ENCODE data around the gene CHCHD6. TPM values are rescaled to one million over a fixed set of nuclear protein-coding genes. Genes with fewer than 3 reads are reported as not detected.

CHCHD6 gene
- polyA plus RNA-seq, 4 donors, result 2.2 to 15.0 (median 7.4) TPM

DNA sequence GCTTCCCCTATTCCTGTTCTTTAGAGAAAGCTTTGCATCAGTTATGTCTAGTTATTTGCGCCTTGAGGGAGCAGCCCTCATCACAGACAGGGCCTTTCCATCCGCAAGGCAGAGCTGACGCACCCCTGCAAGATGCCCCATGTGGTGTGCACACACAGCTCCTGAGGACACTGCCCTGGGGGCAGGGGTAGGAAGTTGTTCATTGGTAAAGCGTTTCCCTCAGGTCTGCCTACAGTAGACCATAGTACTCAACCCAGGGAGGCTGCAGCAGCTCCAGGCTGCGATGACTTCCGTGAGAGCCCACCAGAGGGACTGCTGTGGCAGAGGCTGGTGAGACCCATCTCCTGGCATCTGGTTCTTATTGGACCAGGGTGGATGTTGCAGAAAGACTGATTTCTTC is 223.8 kb downstream of the CHCHD6 start:
- no peak for FAIRE-seq
- DNase-seq, result no peak

DNA sequence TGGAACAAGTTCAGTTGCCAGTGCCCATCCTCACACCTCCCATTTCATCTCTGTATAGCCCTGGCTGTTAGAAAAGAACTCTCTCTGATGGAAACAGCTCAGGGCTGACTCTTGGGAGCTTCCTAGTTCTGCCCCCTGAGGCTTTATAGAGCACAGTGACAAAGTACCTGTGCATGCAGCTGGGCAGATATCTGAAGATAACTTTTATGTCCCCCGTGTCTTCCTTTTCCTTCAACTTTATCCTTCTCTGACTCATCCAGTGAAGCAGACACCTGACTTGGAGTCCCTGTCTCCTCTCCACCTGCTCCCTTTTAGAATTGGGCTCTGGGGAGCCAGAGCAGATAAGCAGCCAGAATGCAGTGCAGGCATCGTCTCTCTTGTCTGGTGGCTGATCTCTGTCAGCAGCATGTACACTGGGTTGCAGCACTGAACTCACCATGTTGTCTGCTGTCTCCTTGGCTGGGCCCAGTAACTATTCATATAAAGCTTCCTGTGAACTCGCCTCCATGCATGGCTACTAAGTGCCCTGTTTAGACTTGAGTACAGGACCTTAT is 225.0 kb downstream of the CHCHD6 start:
- Histone ChIP-seq H3K36me3 (ENCODE audit: control insufficient read depth in 3 of 3, insufficient read depth in 2 of 3, low read depth in 1 of 3, low read length in 3 of 3) (no peaks in the 10 kb centered on the region), H3K9me3 (ENCODE audit: control insufficient read depth in 2 of 2, insufficient read depth in 1 of 2, low read depth in 1 of 2, low read length in 1 of 2) (no peaks in the 10 kb centered on the region), H3K27ac (ENCODE audit: low read depth in 1 of 3, low read length in 2 of 3) (no peak overlapping the region), H3K4me3 (ENCODE audit: low read depth in 1 of 3, low read length in 3 of 3) (no peak overlapping the region), H3K27me3 (ENCODE audit: control insufficient read depth in 3 of 3, insufficient read depth in 3 of 3, low read length in 3 of 3) (no peaks in the 10 kb centered on the region), H3K4me1 (ENCODE audit: control insufficient read depth in 3 of 3, insufficient read depth in 2 of 3, low read depth in 1 of 3, low read length in 2 of 3) (peaks cover 0 to 7% (median 0%) of the 10 kb centered on the region in 3 donors)
- WGBS, 3 donors, result 65 to 70% (median 67%) methylated on average over 3 of the region's 3 CpGs
- FAIRE-seq (no peak), DNase-seq (no peak)

More for the DNA sequence above, 223.8 kb downstream of the CHCHD6 start:
- Histone ChIP-seq H3K36me3 (ENCODE audit: control insufficient read depth in 3 of 3, insufficient read depth in 2 of 3, low read depth in 1 of 3, low read length in 3 of 3) (no peaks in the 10 kb centered on the region), H3K27ac (ENCODE audit: low read depth in 1 of 3, low read length in 2 of 3) (no peak overlapping the region), H3K9me3 (ENCODE audit: control insufficient read depth in 2 of 2, insufficient read depth in 1 of 2, low read depth in 1 of 2, low read length in 1 of 2) (no peaks in the 10 kb centered on the region), H3K4me3 (ENCODE audit: low read depth in 1 of 3, low read length in 3 of 3) (no peak overlapping the region), H3K27me3 (ENCODE audit: control insufficient read depth in 3 of 3, insufficient read depth in 3 of 3, low read length in 3 of 3) (no peaks in the 10 kb centered on the region), H3K4me1 (ENCODE audit: control insufficient read depth in 3 of 3, insufficient read depth in 2 of 3, low read depth in 1 of 3, low read length in 2 of 3) (peaks cover 0 to 7% (median 0%) of the 10 kb centered on the region in 3 donors)
- 92 to 96% (median 93%) methylated on average over 6 of the region's 6 CpGs for WGBS, 3 donors

DNA sequence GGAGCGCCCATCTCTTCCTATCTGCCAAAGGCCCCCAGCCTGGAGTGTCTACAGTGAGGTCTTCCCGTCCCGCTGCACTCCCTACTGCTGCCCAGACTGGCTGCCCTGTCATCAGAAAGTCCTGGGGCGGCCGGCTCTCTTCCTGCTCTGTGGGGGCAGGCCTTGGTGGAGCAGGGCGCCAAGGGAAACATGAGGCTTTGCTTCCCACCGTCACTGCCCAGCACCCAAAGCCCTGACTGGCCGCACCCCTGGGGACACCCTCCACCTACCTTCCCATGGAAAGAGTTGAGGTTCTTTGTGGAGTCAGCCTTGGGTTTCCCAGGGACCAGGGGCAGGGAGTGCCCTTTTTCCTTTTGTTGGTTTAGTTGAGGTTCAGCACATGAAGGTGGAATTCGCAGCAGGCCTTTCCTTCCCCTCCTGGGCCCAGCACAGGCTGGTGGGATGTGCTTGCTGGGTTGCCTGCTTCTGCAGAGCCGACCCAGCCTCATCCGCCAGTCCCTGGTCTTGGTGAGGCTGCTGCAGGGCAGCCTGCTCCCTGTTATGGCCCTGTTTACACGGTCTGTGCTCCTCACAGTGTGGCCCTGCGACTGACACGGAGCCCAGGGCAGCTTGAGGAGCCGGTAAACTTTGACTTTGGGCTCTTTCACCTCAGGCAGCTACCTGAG is 227.0 kb downstream of the CHCHD6 start:
- FAIRE-seq (no peak), DNase-seq (no peak)
- Histone ChIP-seq H3K4me1 (ENCODE audit: control insufficient read depth in 3 of 3, insufficient read depth in 2 of 3, low read depth in 1 of 3, low read length in 2 of 3) (no peaks in the 10 kb centered on the region), H3K27ac (ENCODE audit: low read depth in 1 of 3, low read length in 2 of 3) (no peak overlapping the region), H3K4me3 (ENCODE audit: low read depth in 1 of 3, low read length in 3 of 3) (no peak overlapping the region), H3K9me3 (ENCODE audit: control insufficient read depth in 2 of 2, insufficient read depth in 1 of 2, low read depth in 1 of 2, low read length in 1 of 2) (no peaks in the 10 kb centered on the region), H3K36me3 (ENCODE audit: control insufficient read depth in 3 of 3, insufficient read depth in 2 of 3, low read depth in 1 of 3, low read length in 3 of 3) (no peaks in the 10 kb centered on the region), H3K27me3 (ENCODE audit: control insufficient read depth in 3 of 3, insufficient read depth in 3 of 3, low read length in 3 of 3) (no peaks in the 10 kb centered on the region)
- WGBS, 3 donors, result 93 to 94% (median 94%) methylated on average over 15 of the region's 15 CpGs

DNA sequence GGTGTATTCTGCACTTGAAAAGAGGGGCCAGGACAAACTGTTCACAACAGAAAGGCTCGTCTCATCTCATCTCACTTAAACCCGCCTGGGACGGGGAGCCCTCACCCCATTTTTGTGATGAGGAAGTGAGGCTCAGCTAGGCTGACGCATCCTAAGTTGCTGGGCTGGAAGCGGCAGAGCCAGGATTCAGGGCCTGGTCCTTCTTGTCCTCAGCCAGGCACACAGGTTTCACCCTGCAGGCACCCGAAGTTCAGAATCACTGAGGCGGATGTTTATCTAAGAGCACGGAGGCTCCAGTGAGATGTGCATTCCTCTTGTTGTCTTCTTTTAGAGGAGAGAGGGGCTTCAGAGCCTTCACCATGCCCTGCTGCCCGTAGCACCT is 227.8 kb downstream of the CHCHD6 start:
- H3K27me3 ChIP-seq (ENCODE audit: control insufficient read depth in 3 of 3, insufficient read depth in 3 of 3, low read length in 3 of 3), result no peaks in the 10 kb centered on the region
- H3K9me3 ChIP-seq (ENCODE audit: control insufficient read depth in 2 of 2, insufficient read depth in 1 of 2, low read depth in 1 of 2, low read length in 1 of 2), result no peaks in the 10 kb centered on the region
- no peaks in the 10 kb centered on the region for H3K36me3 ChIP-seq (ENCODE audit: control insufficient read depth in 3 of 3, insufficient read depth in 2 of 3, low read depth in 1 of 3, low read length in 3 of 3)
- no peak overlapping the region for H3K4me3 ChIP-seq (ENCODE audit: low read depth in 1 of 3, low read length in 3 of 3)
- 79 to 93% (median 90%) methylated on average over 9 of the region's 9 CpGs for WGBS, 3 donors
- no peak for DNase-seq
- no peaks in the 10 kb centered on the region for H3K4me1 ChIP-seq (ENCODE audit: control insufficient read depth in 3 of 3, insufficient read depth in 2 of 3, low read depth in 1 of 3, low read length in 2 of 3)
- FAIRE-seq, result no peak
- no peak overlapping the region for H3K27ac ChIP-seq (ENCODE audit: low read depth in 1 of 3, low read length in 2 of 3)

DNA sequence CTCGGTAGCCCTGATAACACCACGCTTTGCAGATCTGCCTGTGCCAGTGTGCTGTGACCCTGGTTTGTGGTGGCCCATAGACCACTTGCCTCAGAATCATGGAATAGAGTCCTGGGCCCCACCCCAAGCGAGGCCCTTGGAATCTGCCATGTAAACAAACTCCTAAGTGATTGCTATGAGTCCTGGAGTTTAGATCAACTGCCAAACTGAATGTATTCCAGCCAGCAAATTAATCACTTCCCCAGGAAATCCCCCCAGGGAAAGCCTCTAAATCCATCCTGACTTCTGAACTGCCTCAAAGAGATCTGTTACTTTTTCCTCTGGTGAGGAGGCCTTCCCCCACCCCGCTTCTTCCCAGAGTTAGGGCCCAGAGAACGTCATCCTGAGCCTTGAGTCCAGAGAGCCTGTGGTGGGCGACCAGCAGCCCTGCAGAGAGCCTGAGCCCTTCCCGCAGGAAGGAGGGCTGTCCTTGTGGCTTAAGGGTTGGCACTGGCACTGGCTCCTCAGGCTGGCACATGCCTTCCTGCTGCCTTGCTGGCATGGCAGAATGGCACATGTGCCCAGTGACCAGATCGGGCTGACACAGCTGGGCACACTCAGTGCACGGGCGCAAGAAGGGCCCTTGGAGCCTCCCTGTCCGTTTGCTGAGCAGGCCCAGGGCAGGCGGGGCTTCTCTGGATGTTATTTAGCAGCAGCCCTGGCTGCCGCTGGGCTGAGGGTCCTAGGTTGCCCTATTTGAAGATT is 228.3 kb downstream of the CHCHD6 start:
- Histone ChIP-seq H3K4me1 (ENCODE audit: control insufficient read depth in 3 of 3, insufficient read depth in 2 of 3, low read depth in 1 of 3, low read length in 2 of 3) (no peaks in the 10 kb centered on the region), H3K36me3 (ENCODE audit: control insufficient read depth in 3 of 3, insufficient read depth in 2 of 3, low read depth in 1 of 3, low read length in 3 of 3) (no peaks in the 10 kb centered on the region), H3K4me3 (ENCODE audit: low read depth in 1 of 3, low read length in 3 of 3) (no peak overlapping the region), H3K27ac (ENCODE audit: low read depth in 1 of 3, low read length in 2 of 3) (no peak overlapping the region), H3K27me3 (ENCODE audit: control insufficient read depth in 3 of 3, insufficient read depth in 3 of 3, low read length in 3 of 3) (no peaks in the 10 kb centered on the region), H3K9me3 (ENCODE audit: control insufficient read depth in 2 of 2, insufficient read depth in 1 of 2, low read depth in 1 of 2, low read length in 1 of 2) (no peaks in the 10 kb centered on the region)
- FAIRE-seq, result no peak
- WGBS, 3 donors, result 79 to 91% (median 88%) methylated on average over 13 of the region's 13 CpGs
- no peak for DNase-seq

DNA sequence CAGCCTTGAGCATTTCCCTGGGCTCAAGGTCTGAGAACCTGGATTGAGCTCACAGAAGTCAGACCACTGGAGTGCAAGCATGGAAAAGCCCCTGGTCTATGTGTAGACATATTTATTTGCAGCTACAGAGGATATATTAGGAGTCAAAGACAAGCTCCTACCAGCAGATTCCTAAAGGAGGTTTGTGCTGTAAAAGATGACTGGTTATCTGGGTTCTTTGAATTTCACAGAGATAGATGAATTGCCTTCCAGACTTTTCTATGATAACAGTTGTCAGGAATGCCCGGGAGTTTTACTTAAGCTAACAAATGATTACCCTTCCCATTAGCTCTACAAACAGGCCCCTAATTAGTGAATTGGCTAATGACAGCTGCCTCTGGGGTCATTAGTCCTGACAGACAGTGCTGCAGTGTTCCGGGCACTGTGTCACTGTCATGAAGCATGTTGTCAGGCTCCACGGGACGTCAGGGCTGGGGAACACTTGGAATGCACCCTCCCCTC is 230.0 kb downstream of the CHCHD6 start:
- peak in 1 of 2 donors; percentile 30 for DNase-seq
- WGBS, 3 donors, result 21 to 49% (median 48%) methylated on average over 4 of the region's 4 CpGs
- no peak for FAIRE-seq

DNA sequence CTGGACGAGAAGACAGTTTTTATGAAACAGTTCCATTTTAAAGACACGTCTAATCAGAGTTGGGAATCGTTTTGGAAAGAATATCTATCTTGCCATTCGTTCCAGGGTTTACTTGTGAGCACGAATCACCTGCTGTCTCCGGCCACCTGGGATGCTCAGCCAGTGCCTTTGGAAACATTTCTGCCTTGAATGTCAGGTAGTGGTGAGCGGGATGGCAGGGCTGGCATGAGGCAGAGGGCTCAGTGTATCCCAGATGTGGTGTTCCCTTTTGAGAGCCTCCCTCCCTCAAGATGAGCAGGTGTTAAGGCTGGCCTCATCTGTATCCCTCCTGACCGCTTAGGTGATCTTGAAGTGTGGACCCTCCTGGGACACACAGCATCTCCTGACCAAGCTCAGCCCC is 231.0 kb downstream of the CHCHD6 start:
- Histone ChIP-seq H3K4me1 (ENCODE audit: control insufficient read depth in 3 of 3, insufficient read depth in 2 of 3, low read depth in 1 of 3, low read length in 2 of 3) (peaks cover 0 to 7% (median 1%) of the 10 kb centered on the region in 3 donors), H3K27ac (ENCODE audit: low read depth in 1 of 3, low read length in 2 of 3) (no peak overlapping the region)
- WGBS, 3 donors, result 91 to 93% (median 93%) methylated on average over 8 of the region's 8 CpGs

More for the DNA sequence above, 230.0 kb downstream of the CHCHD6 start:
- Histone ChIP-seq H3K4me1 (ENCODE audit: control insufficient read depth in 3 of 3, insufficient read depth in 2 of 3, low read depth in 1 of 3, low read length in 2 of 3) (peaks cover 0 to 6% (median 1%) of the 10 kb centered on the region in 3 donors), H3K4me3 (ENCODE audit: low read depth in 1 of 3, low read length in 3 of 3) (no peak overlapping the region), H3K27ac (ENCODE audit: low read depth in 1 of 3, low read length in 2 of 3) (no peak overlapping the region), H3K36me3 (ENCODE audit: control insufficient read depth in 3 of 3, insufficient read depth in 2 of 3, low read depth in 1 of 3, low read length in 3 of 3) (no peaks in the 10 kb centered on the region), H3K9me3 (ENCODE audit: control insufficient read depth in 2 of 2, insufficient read depth in 1 of 2, low read depth in 1 of 2, low read length in 1 of 2) (no peaks in the 10 kb centered on the region), H3K27me3 (ENCODE audit: control insufficient read depth in 3 of 3, insufficient read depth in 3 of 3, low read length in 3 of 3) (no peaks in the 10 kb centered on the region)

DNA sequence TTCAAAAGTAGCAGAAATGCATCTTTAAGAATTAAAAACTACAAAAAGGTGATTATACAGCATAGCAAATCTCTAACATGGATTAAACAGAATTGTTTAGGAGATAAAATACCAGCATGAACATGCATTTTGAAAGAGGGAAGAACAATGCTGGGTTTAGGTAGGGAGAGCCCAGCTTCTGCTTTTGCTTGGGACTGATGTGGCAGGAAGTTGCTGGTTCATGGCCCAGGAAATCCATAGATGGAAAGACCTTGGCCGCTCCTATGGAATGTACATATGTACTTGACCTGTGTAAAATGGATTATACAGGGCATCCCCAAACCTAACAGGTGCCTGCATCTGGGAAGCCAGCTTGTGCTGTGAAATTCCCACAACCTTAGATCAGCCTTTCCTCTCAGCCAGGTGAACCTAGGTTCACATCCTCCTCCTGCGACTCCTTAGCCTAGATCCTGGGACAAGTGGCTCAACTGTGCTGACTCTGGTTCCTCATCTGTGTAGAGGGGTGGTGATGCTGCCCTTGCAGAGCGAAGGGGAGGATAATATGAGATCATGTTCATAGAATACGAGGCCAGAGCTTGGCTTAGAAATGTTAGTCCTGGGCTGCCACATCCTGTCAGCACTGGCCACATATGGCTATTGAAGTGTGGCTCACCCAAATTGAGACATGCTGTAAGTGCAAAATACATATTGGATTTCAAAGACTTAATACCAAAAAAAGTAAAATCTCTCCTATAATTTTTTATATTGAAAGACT is 231.9 kb downstream of the CHCHD6 start:
- FAIRE-seq, result no peak
- no peak overlapping the region for H3K4me3 ChIP-seq (ENCODE audit: low read depth in 1 of 3, low read length in 3 of 3)
- no peaks in the 10 kb centered on the region for H3K9me3 ChIP-seq (ENCODE audit: control insufficient read depth in 2 of 2, insufficient read depth in 1 of 2, low read depth in 1 of 2, low read length in 1 of 2)
- 86 to 95% (median 90%) methylated on average over 4 of the region's 4 CpGs for WGBS, 3 donors
- DNase-seq, result no peak
- no peaks in the 10 kb centered on the region for H3K27me3 ChIP-seq (ENCODE audit: control insufficient read depth in 3 of 3, insufficient read depth in 3 of 3, low read length in 3 of 3)
- no peaks in the 10 kb centered on the region for H3K36me3 ChIP-seq (ENCODE audit: control insufficient read depth in 3 of 3, insufficient read depth in 2 of 3, low read depth in 1 of 3, low read length in 3 of 3)
- H3K27ac ChIP-seq (ENCODE audit: low read depth in 1 of 3, low read length in 2 of 3), result no peak overlapping the region
- peaks cover 0 to 7% (median 1%) of the 10 kb centered on the region in 3 donors for H3K4me1 ChIP-seq (ENCODE audit: control insufficient read depth in 3 of 3, insufficient read depth in 2 of 3, low read depth in 1 of 3, low read length in 2 of 3)

More for the DNA sequence above, 231.0 kb downstream of the CHCHD6 start:
- DNase-seq (no peak), FAIRE-seq (no peak)
- Histone ChIP-seq H3K4me3 (ENCODE audit: low read depth in 1 of 3, low read length in 3 of 3) (no peak overlapping the region), H3K27me3 (ENCODE audit: control insufficient read depth in 3 of 3, insufficient read depth in 3 of 3, low read length in 3 of 3) (no peaks in the 10 kb centered on the region), H3K9me3 (ENCODE audit: control insufficient read depth in 2 of 2, insufficient read depth in 1 of 2, low read depth in 1 of 2, low read length in 1 of 2) (no peaks in the 10 kb centered on the region), H3K36me3 (ENCODE audit: control insufficient read depth in 3 of 3, insufficient read depth in 2 of 3, low read depth in 1 of 3, low read length in 3 of 3) (no peaks in the 10 kb centered on the region)
